Ecto neural progenitor cell (in vitro differentiated cells): ENCODE measurements around the gene AP2B1.

ENCODE experiments used
- DNase-seq: peaks from one replicate; pipeline ENCODE4 v3.0.0-alpha.2; 2018; ENCODE audit warnings: low spot score

AP2B1 gene

GRCh38 chr17:35730400-35731005 is 143.4 kb downstream of the AP2B1 start:
- DNase-seq = no peak

- peak; percentile 92 for DNase-seq
Measured at GRCh38 chr17:35731239-35731916, 144.3 kb downstream of the AP2B1 start, which contains the start of gene RASL10B. TSS of gene RASL10B (plus strand) at chr17:35731639. CDS start at chr17:35735185, 3,546 bp downstream.

- peak; percentile 76 for DNase-seq
Measured at GRCh38 chr17:35731917-35732805, 145.0 kb downstream of the AP2B1 start.

- no peak for DNase-seq
Measured at GRCh38 chr17:35732806-35733136, 145.6 kb downstream of the AP2B1 start.

GRCh38 chr17:35733366-35733765 is 146.2 kb downstream of the AP2B1 start:
- no peak for DNase-seq

GRCh38 chr17:35734396-35734795 is 147.3 kb downstream of the AP2B1 start:
- no peak for DNase-seq

GRCh38 chr17:35735036-35735805 is 148.1 kb downstream of the AP2B1 start:
- DNase-seq = no peak

- no peak for DNase-seq
Measured at GRCh38 chr17:35736236-35736635, 149.1 kb downstream of the AP2B1 start.

- DNase-seq = no peak
Measured at GRCh38 chr17:35738519-35739133, 151.5 kb downstream of the AP2B1 start.

- DNase-seq = no peak
Measured at GRCh38 chr17:35740216-35740615, 153.1 kb downstream of the AP2B1 start.

GRCh38 chr17:35740997-35741931 is 154.1 kb downstream of the AP2B1 start:
- DNase-seq = no peak

GRCh38 chr17:35742496-35742895 is 155.4 kb downstream of the AP2B1 start:
- no peak for DNase-seq

GRCh38 chr17:35742896-35743477 is 155.9 kb downstream of the AP2B1 start:
- DNase-seq = no peak

GRCh38 chr17:35743626-35744328 is 156.7 kb downstream of the AP2B1 start:
- peak; percentile 73 for DNase-seq

GRCh38 chr17:35744830-35745229 is 157.7 kb downstream of the AP2B1 start:
- no peak for DNase-seq

GRCh38 chr17:35745246-35745645 is 158.1 kb downstream of the AP2B1 start:
- no peak for DNase-seq

GRCh38 chr17:35745749-35746320 is 158.7 kb downstream of the AP2B1 start:
- no peak for DNase-seq

GRCh38 chr17:35747540-35748017 is 160.5 kb downstream of the AP2B1 start:
- peak; percentile 89 for DNase-seq

- DNase-seq = no peak
Measured at GRCh38 chr17:35748341-35748841, 161.3 kb downstream of the AP2B1 start.
